Measurements from ENCODE around the gene EIF2B5.
"Not testable (repeated sequence)": the region's sequence is repeated elsewhere in the genome, so short reads cannot be mapped to it uniquely, and the experiment has no call there.

EIF2B5 gene
- 69.8 to 129 (median 106) reads per million in 4 donors for total RNA-seq

GRCh38 chr3:184135149-184135910, at the start of gene EIF2B5:
Gene EIF2B5, plus strand, starts transcription at chr3:184135358. Its CDS starts 28 bp downstream, at chr3:184135386.
- peak; percentile 70 to 92 (median 79) for DNase-seq

DNA sequence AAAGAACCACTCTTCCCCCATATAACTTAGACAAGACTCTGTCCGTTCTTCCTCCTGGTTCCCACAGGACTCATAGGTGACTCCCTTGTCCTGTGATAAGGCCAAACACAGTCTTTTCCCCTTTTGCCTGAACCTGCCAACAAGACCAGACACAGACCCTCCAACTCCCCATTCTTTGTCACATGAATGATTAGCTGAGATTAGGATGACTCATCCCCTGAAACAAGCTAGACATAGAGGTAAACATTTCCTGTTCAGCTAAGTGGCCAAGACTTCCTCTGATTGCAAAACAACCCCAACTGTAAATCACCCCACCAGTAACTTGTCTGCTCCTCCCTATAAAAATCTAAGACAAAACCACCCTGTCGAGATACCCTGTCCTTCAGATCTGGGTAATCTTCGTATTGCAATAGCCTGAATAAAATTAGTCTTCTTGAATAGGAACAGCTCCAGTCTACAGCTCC, 49.7 kb upstream of the EIF2B5 start:
- peak in 1 of 5 donors; percentile 72 for DNase-seq

GRCh38 chr3:184092199-184092598, 43.0 kb upstream of the EIF2B5 start:
- no peak for DNase-seq

DNA sequence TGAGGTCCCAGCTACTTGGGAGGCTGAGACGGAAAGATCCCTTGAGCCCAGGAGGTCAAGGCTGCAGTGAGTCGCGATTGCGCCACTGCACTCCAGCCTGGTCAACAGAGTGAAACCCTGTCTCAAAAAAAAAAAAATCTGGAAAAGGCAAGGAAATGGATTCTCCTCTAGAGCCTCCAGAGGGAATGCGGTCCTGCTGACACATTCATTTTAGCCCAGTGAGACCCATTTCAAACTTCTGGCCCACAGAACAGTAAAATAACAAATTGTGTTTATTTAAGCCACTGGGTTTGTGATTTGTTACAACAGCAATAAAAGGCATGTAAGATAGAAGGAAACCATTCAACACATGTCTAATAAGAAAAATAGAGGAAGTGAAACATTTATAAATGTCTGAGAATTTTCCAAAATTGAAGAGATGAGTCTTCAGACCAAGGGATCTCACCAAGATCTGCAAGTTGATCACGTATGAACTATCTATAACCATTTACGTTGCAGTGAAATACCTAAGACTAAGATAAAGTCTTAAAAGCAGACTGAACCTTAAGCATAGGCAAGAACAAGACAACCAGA, 38.3 kb upstream of the EIF2B5 start, which contains the start of gene HTR3E:
Gene HTR3E (plus strand): TSS at position 254 of the 573 bp plus-strand sequence. CDS start 466 bp downstream, outside the sequence.
- no peak for DNase-seq

DNA sequence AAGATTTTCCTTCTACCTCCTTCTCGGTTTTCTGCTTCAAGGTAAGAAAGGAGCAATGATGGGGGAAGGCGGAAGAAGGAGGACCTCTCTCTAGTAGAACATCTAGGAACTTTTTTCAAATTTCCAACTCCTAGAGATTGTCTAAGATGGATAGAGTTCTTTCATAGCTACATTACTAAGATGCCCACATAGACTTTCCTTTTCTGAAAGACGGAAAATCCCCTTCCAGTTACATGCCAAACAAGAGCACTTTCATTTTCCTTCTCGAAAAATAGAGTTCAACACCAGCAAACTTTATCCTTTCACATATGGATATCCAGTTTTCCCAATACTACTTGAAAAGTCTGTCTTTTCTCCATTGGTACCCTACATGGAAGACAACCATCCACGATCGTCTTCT, 37.6 kb upstream of the EIF2B5 start:
- no peak for DNase-seq

- DNase-seq = no peak
Measured at GRCh38 chr3:184099806-184100686, 35.1 kb upstream of the EIF2B5 start.

- no peak for DNase-seq
Measured at GRCh38 chr3:184110316-184110725, 24.8 kb upstream of the EIF2B5 start.

DNA sequence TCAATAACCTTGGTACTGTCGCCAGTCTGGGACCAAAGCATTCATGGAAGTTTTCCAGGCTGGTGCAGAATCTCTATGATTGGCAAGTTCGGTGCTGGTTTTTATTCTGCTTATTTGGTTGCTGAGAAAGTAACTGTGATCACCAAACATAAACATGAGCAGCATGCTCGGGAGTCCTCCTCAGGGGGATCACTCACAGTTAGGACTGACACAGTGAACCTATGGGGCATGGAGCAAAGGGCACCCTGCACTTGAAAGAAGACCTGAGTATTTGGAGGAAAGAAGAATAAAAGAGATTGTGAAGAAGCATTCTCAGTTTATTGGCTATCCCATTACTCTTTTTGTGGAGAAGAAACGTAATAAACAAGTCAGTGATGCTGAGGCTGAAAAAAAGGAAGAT, 19.1 kb upstream of the EIF2B5 start:
- DNase-seq = no peak

- DNase-seq = no peak
Measured at GRCh38 chr3:184117636-184118035, 17.5 kb upstream of the EIF2B5 start.

GRCh38 chr3:184121031-184121430, 14.1 kb upstream of the EIF2B5 start:
- not testable (repeated sequence) for DNase-seq

DNA sequence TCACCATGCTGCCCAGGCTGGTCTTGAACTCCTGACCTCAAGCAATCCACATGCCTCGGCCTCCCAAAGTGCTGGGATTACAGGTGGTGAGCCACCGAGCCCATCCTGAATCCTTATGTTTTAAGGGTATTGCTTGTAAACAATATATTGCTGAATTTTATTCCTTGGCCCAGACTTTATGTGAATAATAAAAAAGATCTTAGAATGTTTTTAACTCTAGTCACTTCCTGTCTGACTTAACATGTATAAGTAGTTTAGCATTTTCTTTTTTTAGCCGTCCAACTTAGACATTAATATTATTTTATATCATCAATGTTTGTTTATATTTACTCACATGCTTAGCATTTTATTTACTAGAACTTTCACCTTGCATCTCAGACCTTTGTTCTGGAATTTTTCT, 9.2 kb upstream of the EIF2B5 start:
- DNase-seq = no peak

- DNase-seq = no peak
Measured at GRCh38 chr3:184129012-184129411, 6.1 kb upstream of the EIF2B5 start.

GRCh38 chr3:184132945-184133344, 2.2 kb upstream of the EIF2B5 start:
- no peak for DNase-seq

DNA sequence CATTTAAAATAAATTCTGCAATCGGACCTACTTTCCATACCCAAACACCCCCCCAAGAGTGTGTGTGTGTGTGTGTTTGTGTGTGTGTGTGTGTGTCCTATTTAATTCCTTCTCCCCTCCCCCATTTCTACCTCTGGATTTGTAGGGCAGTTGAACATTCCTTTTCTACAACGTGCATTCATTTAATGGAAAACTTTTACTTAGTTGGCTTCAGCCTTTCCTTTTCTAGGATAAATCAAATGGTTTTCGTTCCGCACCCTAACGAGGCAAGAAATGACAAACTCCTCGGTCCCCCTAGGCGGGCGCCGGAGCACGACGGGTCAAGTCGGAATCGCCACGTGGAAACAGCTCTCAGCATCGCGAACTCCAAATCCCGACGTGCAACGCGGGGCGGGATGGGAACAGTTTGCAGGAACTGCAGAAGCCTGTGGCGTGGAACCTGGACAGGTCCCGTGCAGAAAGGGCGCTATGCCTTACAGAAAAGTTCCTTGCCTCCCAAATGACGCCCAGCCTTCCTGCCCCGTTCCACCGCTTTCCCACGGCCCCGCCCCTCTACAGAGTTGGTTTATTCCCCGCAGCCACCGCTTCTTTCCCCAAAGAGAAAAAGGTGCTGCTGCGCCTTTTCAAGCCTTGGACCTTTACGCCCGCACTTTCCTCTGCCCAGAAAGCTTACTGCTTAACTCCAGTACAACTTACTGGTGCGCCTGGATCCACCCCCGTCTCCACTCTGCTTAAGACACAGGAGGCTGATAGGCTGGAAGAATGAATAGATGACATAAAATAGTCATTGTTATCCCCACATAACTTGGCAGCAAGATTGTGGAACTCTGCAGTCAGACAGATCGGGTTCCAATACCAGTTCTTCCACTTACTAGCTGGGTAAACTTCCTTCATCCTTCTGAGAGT, 1.1 kb upstream of the EIF2B5 start:
- DNase-seq = peak in 3 of 5 donors; percentile 19 to 38 (median 20)

DNA sequence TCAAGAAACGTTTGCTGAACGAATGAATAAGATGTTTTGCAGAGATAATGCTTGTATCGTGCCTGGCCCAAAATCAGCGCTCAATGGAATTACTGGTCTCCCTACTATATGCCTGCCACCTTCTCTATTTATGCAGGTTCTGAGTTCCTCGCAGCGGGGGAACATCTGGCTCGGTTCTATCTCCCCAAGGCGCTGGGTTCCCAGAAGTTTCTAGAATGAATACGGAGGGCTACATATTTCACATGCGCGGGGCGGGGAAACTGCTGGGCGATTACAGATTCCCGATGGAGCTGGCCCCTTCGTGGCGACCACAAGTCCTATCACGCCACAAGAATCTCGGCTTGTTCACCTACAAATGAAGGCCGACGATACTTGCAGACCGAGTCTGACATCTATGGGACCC, 411 bp upstream of the EIF2B5 start:
- DNase-seq = no peak

GRCh38 chr3:184135911-184136260, 728 bp downstream of the EIF2B5 start:
- no peak for DNase-seq

DNA sequence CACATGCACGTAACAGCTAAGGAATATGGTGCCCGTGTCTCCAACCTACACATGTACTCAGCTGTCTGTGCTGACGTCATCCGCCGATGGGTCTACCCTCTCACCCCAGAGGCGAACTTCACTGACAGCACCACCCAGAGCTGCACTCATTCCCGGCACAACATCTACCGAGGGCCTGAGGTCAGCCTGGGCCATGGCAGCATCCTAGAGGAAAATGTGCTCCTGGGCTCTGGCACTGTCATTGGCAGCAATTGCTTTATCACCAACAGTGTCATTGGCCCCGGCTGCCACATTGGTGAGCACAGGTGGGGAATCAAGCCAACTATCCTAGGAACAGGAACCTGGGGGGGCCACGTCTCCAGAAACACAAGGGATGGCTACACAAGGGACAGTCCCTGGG, 5.3 kb downstream of the EIF2B5 start:
- no peak for DNase-seq

- no peak for DNase-seq
Measured at GRCh38 chr3:184142199-184142598, 7.0 kb downstream of the EIF2B5 start.

- no peak for DNase-seq
Measured at GRCh38 chr3:184143327-184143726, 8.2 kb downstream of the EIF2B5 start.

GRCh38 chr3:184144505-184144904, 9.3 kb downstream of the EIF2B5 start:
- no peak for DNase-seq

- peak in 1 of 5 donors; percentile 23 for DNase-seq
Measured at GRCh38 chr3:184145111-184145524, 10.0 kb downstream of the EIF2B5 start.

DNA sequence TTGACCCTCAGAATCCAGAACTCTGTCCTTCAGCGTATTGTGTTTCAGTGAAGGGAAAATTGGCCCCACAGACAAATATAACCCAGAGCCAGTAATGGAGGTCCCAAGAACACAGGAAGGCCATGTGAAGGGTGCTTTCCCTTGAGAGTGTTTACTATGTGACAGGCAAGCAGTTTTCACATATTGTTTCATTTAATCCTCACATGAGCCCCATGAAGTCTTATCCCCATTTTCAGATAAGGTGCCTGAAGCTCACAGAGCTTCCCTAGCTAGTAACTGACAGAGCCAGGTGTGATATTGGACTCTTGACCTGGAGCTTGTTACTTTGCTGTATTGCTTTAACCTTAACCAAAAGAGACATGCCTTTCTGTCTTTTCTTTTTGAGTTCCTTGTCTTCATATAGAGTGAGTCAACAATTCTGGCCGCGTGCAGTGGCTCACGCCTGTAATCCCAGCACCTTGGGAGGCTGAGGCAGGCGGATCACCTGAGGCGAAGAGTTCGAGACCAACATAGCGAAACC, 10.7 kb downstream of the EIF2B5 start:
- DNase-seq = no peak
